ENCODE measurements around the gene LMTK3. TPM values are rescaled to one million over a fixed set of nuclear protein-coding genes. Genes with fewer than 3 reads are reported as not detected.

Gene LMTK3
- total RNA-seq, 1 experiment from 2014 or later: 15.9 TPM

DNA sequence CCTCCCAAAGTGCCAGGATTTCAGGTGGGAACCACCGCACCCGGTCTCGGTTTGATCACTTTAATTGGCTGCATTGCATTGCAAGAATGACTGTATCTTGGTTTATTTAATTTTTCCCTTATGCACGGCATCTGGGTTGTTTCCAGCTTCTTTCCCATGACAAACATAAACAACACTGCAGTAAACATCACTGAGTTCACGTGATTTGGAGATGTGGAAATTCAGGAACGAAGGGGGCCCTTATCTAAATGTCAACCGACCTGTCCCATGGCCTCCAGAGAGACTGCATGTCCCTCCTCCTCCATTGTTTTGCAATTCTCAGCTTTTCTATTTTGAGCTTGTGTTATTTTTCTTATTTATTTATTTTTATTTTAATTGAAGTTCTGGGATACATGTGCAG, 25.9 kb upstream of the LMTK3 start (continued):
- TF ChIP-seq, protein P1, sequence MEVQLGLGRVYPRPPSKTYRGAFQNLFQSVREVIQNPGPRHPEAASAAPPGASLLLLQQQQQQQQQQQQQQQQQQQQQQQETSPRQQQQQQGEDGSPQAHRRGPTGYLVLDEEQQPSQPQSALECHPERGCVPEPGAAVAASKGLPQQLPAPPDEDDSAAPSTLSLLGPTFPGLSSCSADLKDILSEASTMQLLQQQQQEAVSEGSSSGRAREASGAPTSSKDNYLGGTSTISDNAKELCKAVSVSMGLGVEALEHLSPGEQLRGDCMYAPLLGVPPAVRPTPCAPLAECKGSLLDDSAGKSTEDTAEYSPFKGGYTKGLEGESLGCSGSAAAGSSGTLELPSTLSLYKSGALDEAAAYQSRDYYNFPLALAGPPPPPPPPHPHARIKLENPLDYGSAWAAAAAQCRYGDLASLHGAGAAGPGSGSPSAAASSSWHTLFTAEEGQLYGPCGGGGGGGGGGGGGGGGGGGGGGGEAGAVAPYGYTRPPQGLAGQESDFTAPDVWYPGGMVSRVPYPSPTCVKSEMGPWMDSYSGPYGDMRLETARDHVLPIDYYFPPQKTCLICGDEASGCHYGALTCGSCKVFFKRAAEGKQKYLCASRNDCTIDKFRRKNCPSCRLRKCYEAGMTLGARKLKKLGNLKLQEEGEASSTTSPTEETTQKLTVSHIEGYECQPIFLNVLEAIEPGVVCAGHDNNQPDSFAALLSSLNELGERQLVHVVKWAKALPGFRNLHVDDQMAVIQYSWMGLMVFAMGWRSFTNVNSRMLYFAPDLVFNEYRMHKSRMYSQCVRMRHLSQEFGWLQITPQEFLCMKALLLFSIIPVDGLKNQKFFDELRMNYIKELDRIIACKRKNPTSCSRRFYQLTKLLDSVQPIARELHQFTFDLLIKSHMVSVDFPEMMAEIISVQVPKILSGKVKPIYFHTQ (CRISPR knock-in tag; IDR thresholded peaks at IDR 0.05): no peak
- no peak for TF ChIP-seq ESRRA (CRISPR knock-in tag; IDR thresholded peaks at IDR 0.05; ENCODE audit: borderline replicate concordance)
- TF ChIP-seq TEAD4 (CRISPR knock-in tag; IDR thresholded peaks at IDR 0.05): no peak

DNA sequence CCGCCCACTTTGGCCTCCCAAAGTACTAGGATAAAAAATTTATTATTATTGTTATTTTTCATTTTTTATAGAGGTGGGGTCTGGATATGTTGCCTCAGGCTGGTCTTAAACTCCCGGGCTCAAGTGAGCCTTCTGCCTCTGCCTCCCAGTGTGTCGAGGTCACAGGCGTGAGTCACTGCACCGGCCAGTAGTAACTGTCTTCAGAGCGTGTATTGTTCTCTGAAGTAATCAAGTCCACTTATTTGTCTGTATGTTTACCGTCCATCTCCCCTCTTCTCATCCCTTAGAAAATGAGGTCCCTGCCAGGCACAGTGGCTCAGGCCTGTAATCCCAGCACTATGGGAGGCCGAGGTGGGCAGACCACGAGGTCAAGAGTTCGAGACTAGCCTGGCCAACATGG, 22.1 kb upstream of the LMTK3 start:
- POLR2A ChIA-PET: no interaction called here
- H3K27ac Mint-ChIP-seq: no peak overlapping the region
- CTCF ChIA-PET: no interaction called here
- no peak overlapping the region for H3K4me3 Mint-ChIP-seq
- peaks cover 2% of the 10 kb centered on the region; the same call in 1 of the 2 replicates for H3K4me1 Mint-ChIP-seq
- TF ChIP-seq MXD4 (CRISPR knock-in tag; IDR thresholded peaks at IDR 0.05; ENCODE audit: borderline replicate concordance) (no peak), ZNF416 (CRISPR knock-in tag; IDR thresholded peaks at IDR 0.05) (no peak), ZNF423 (CRISPR knock-in tag; IDR thresholded peaks at IDR 0.05) (no peak), ZNF263 (CRISPR knock-in tag; IDR thresholded peaks at IDR 0.05; ENCODE audit: low read depth) (no peak), ZNF138 (CRISPR knock-in tag; conservative IDR thresholded peaks at IDR 0.05) (no peak), PRRX2 (CRISPR knock-in tag; IDR thresholded peaks at IDR 0.05) (no peak), TP53 (CRISPR knock-in tag; IDR thresholded peaks at IDR 0.05) (no peak), NR2C2 (CRISPR knock-in tag; IDR thresholded peaks at IDR 0.05) (no peak), TEAD1 (CRISPR knock-in tag; IDR thresholded peaks at IDR 0.05) (no peak), NFYB (CRISPR knock-in tag; conservative IDR thresholded peaks at IDR 0.05; ENCODE audit: low read depth) (no peak), FOXP1 (CRISPR knock-in tag; IDR thresholded peaks at IDR 0.05; ENCODE audit: borderline replicate concordance) (no peak), ATF1 (CRISPR knock-in tag; IDR thresholded peaks at IDR 0.05) (no peak), JUN (CRISPR knock-in tag; IDR thresholded peaks at IDR 0.05) (no peak)
- TF ChIP-seq, protein P2, sequence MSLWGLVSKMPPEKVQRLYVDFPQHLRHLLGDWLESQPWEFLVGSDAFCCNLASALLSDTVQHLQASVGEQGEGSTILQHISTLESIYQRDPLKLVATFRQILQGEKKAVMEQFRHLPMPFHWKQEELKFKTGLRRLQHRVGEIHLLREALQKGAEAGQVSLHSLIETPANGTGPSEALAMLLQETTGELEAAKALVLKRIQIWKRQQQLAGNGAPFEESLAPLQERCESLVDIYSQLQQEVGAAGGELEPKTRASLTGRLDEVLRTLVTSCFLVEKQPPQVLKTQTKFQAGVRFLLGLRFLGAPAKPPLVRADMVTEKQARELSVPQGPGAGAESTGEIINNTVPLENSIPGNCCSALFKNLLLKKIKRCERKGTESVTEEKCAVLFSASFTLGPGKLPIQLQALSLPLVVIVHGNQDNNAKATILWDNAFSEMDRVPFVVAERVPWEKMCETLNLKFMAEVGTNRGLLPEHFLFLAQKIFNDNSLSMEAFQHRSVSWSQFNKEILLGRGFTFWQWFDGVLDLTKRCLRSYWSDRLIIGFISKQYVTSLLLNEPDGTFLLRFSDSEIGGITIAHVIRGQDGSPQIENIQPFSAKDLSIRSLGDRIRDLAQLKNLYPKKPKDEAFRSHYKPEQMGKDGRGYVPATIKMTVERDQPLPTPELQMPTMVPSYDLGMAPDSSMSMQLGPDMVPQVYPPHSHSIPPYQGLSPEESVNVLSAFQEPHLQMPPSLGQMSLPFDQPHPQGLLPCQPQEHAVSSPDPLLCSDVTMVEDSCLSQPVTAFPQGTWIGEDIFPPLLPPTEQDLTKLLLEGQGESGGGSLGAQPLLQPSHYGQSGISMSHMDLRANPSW (CRISPR knock-in tag; conservative IDR thresholded peaks at IDR 0.05; ENCODE audit: low read depth): no peak
- TF ChIP-seq, protein P3, sequence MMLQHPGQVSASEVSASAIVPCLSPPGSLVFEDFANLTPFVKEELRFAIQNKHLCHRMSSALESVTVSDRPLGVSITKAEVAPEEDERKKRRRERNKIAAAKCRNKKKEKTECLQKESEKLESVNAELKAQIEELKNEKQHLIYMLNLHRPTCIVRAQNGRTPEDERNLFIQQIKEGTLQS (CRISPR knock-in tag; conservative IDR thresholded peaks at IDR 0.05): no peak
- TF ChIP-seq, protein P4, sequence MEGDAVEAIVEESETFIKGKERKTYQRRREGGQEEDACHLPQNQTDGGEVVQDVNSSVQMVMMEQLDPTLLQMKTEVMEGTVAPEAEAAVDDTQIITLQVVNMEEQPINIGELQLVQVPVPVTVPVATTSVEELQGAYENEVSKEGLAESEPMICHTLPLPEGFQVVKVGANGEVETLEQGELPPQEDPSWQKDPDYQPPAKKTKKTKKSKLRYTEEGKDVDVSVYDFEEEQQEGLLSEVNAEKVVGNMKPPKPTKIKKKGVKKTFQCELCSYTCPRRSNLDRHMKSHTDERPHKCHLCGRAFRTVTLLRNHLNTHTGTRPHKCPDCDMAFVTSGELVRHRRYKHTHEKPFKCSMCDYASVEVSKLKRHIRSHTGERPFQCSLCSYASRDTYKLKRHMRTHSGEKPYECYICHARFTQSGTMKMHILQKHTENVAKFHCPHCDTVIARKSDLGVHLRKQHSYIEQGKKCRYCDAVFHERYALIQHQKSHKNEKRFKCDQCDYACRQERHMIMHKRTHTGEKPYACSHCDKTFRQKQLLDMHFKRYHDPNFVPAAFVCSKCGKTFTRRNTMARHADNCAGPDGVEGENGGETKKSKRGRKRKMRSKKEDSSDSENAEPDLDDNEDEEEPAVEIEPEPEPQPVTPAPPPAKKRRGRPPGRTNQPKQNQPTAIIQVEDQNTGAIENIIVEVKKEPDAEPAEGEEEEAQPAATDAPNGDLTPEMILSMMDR (IDR thresholded peaks at IDR 0.05): no peak
- TF ChIP-seq, protein P1 (CRISPR knock-in tag; IDR thresholded peaks at IDR 0.05): no peak
- TF ChIP-seq, protein P5, sequence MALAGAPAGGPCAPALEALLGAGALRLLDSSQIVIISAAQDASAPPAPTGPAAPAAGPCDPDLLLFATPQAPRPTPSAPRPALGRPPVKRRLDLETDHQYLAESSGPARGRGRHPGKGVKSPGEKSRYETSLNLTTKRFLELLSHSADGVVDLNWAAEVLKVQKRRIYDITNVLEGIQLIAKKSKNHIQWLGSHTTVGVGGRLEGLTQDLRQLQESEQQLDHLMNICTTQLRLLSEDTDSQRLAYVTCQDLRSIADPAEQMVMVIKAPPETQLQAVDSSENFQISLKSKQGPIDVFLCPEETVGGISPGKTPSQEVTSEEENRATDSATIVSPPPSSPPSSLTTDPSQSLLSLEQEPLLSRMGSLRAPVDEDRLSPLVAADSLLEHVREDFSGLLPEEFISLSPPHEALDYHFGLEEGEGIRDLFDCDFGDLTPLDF (CRISPR knock-in tag; IDR thresholded peaks at IDR 0.05): no peak
- TF ChIP-seq, protein P6, sequence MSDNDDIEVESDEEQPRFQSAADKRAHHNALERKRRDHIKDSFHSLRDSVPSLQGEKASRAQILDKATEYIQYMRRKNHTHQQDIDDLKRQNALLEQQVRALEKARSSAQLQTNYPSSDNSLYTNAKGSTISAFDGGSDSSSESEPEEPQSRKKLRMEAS (CRISPR knock-in tag; IDR thresholded peaks at IDR 0.05): no peak
- DNase-seq (ENCODE audit: low spot score) (no peak), ATAC-seq (no peak)
- no peaks in the 10 kb centered on the region for H3K27me3 Mint-ChIP-seq (ENCODE audit: low read depth)
- H3K9me3 Mint-ChIP-seq: peaks cover 5% of the 10 kb centered on the region
- H3K36me3 Mint-ChIP-seq: peaks cover 4% of the 10 kb centered on the region

Measured in WTC11 (cell line).